Measurements from ENCODE around the gene DSE. TPM values are rescaled to one million over a fixed set of nuclear protein-coding genes. Genes with fewer than 3 reads are reported as not detected.
A peak's percentile ranks its signal among the peaks of the same experiment; 100 is the strongest.

DSE gene
- polyA plus RNA-seq, 1 donor from 2014 or later = 15.0 TPM

- H3K9me3 ChIP-seq (ENCODE audit: low read length) = no peaks in the 10 kb centered on the region
- H3K79me2 ChIP-seq (replicated peaks; ENCODE audit: insufficient read depth, low read length) = no peaks in the 10 kb centered on the region
- H3K36me3 ChIP-seq (ENCODE audit: insufficient read depth, low read length) = no peaks in the 10 kb centered on the region
- no peaks in the 10 kb centered on the region for H3F3A ChIP-seq (ENCODE audit: insufficient read depth, low read length, poor library complexity, severe bottlenecking)
- no peaks in the 10 kb centered on the region for H4K20me1 ChIP-seq (ENCODE audit: insufficient read depth)
- no peaks in the 10 kb centered on the region for H3K27me3 ChIP-seq (ENCODE audit: insufficient read depth, low read depth, low read length)
- no peak overlapping the region for H3K27ac ChIP-seq (ENCODE audit: low read length)
- H3K4me2 ChIP-seq (ENCODE audit: low read length) = no peak overlapping the region
- no peak for TF ChIP-seq CTCF (IDR thresholded peaks at IDR 0.05; ENCODE audit: poor library complexity, severe bottlenecking)
- TF ChIP-seq TAF1 (IDR thresholded peaks at IDR 0.05; ENCODE audit: low read depth) = no peak
- no peak for TF ChIP-seq POLR2AphosphoS5 (IDR thresholded peaks at IDR 0.05)
- TF ChIP-seq RAD21 (conservative IDR thresholded peaks at IDR 0.05) = no peak
- TF ChIP-seq, protein P1, sequence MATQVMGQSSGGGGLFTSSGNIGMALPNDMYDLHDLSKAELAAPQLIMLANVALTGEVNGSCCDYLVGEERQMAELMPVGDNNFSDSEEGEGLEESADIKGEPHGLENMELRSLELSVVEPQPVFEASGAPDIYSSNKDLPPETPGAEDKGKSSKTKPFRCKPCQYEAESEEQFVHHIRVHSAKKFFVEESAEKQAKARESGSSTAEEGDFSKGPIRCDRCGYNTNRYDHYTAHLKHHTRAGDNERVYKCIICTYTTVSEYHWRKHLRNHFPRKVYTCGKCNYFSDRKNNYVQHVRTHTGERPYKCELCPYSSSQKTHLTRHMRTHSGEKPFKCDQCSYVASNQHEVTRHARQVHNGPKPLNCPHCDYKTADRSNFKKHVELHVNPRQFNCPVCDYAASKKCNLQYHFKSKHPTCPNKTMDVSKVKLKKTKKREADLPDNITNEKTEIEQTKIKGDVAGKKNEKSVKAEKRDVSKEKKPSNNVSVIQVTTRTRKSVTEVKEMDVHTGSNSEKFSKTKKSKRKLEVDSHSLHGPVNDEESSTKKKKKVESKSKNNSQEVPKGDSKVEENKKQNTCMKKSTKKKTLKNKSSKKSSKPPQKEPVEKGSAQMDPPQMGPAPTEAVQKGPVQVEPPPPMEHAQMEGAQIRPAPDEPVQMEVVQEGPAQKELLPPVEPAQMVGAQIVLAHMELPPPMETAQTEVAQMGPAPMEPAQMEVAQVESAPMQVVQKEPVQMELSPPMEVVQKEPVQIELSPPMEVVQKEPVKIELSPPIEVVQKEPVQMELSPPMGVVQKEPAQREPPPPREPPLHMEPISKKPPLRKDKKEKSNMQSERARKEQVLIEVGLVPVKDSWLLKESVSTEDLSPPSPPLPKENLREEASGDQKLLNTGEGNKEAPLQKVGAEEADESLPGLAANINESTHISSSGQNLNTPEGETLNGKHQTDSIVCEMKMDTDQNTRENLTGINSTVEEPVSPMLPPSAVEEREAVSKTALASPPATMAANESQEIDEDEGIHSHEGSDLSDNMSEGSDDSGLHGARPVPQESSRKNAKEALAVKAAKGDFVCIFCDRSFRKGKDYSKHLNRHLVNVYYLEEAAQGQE (IDR thresholded peaks at IDR 0.05; ENCODE audit: borderline replicate concordance) = no peak
- TF ChIP-seq SMC3 (conservative IDR thresholded peaks at IDR 0.05; ENCODE audit: poor library complexity) = no peak
- TF ChIP-seq EZH2 (IDR thresholded peaks at IDR 0.05; ENCODE audit: borderline replicate concordance, insufficient read depth, low read length, poor library complexity, severe bottlenecking) = no peak
- no peak for TF ChIP-seq EP300 (conservative IDR thresholded peaks at IDR 0.05; ENCODE audit: poor library complexity, severe bottlenecking)
- no peak for TF ChIP-seq MXI1 (conservative IDR thresholded peaks at IDR 0.05; ENCODE audit: poor library complexity, severe bottlenecking)
- no peak overlapping the region for H3K4me3 ChIP-seq (ENCODE audit: low read length)
- no peaks in the 10 kb centered on the region for H3K9me2 ChIP-seq (ENCODE audit: insufficient read depth, low read length)
- H3K9ac ChIP-seq (ENCODE audit: low read length) = no peak overlapping the region
- H2AFZ ChIP-seq (ENCODE audit: low read depth, low read length) = no peak overlapping the region
Observed at GRCh38 chr6:116443105-116443504, 72.4 kb downstream of the DSE start.

DNA sequence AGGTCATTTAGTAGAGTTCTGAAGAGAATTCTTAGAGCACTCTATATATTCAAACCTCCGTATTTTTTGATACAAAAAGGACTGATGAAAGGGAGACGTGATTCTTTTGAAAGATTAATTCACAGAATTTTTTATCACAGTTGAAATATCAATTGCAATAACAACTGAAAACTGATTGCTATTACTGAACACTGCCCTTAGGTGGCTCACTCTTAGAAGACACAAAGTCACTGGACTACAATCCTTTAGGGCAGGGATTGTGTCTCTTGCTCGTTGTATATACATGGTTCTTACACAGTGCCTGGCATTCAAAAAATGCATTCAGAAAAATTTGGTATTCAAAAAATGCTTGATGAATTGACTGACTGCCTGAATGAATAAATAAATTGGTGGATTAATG is 73.3 kb downstream of the DSE start:
- Histone ChIP-seq H3K79me2 (replicated peaks; ENCODE audit: insufficient read depth, low read length) (no peaks in the 10 kb centered on the region), H3K9ac (ENCODE audit: low read length) (no peak overlapping the region), H3K27ac (ENCODE audit: low read length) (no peak overlapping the region), H3K4me2 (ENCODE audit: low read length) (no peak overlapping the region), H3K4me3 (ENCODE audit: low read length) (no peak overlapping the region), H3K27me3 (ENCODE audit: insufficient read depth, low read depth, low read length) (no peaks in the 10 kb centered on the region), H3K9me2 (ENCODE audit: insufficient read depth, low read length) (no peaks in the 10 kb centered on the region), H2AFZ (ENCODE audit: low read depth, low read length) (no peak overlapping the region), H4K20me1 (ENCODE audit: insufficient read depth) (no peaks in the 10 kb centered on the region), H3K9me3 (ENCODE audit: low read length) (no peaks in the 10 kb centered on the region), H3F3A (ENCODE audit: insufficient read depth, low read length, poor library complexity, severe bottlenecking) (no peaks in the 10 kb centered on the region), H3K36me3 (ENCODE audit: insufficient read depth, low read length) (no peaks in the 10 kb centered on the region)
- TF ChIP-seq TAF1 (IDR thresholded peaks at IDR 0.05; ENCODE audit: low read depth) (no peak), EP300 (conservative IDR thresholded peaks at IDR 0.05; ENCODE audit: poor library complexity, severe bottlenecking) (no peak), CTCF (IDR thresholded peaks at IDR 0.05; ENCODE audit: poor library complexity, severe bottlenecking) (peak; percentile 48), SMC3 (conservative IDR thresholded peaks at IDR 0.05; ENCODE audit: poor library complexity) (peak; percentile 17), POLR2AphosphoS5 (IDR thresholded peaks at IDR 0.05) (no peak)

Measured in neural cell (in vitro differentiated cells).